GM19238 (cell line): ENCODE measurements around the gene NOP14.
"Not testable (repeated sequence)": the region's sequence is repeated elsewhere in the genome, so short reads cannot be mapped to it uniquely, and the experiment has no call there.

ENCODE experiments used
- DNase-seq: peaks from one replicate; pipeline ENCODE4 v3.0.0; 2011; ENCODE audit warnings: low spot score; ENCODE audit not compliant: insufficient read length

The NOP14 gene

GRCh38 chr4:2961811-2962441 lies 1.3 kb downstream of the NOP14 start:
- no peak for DNase-seq

GRCh38 chr4:2961421-2961810 lies 1.8 kb downstream of the NOP14 start:
- no peak for DNase-seq

- not testable (repeated sequence) for DNase-seq
Observed at GRCh38 chr4:2960450-2960849, 2.8 kb downstream of the NOP14 start.

GRCh38 chr4:2958446-2958845 lies 4.8 kb downstream of the NOP14 start:
- DNase-seq = no peak

- not testable (repeated sequence) for DNase-seq
Observed at GRCh38 chr4:2955186-2956044, 7.8 kb downstream of the NOP14 start.

GRCh38 chr4:2954358-2955185 lies 8.6 kb downstream of the NOP14 start:
- no peak for DNase-seq

- no peak for DNase-seq
Observed at GRCh38 chr4:2953496-2953895, 9.7 kb downstream of the NOP14 start.

- no peak for DNase-seq
Observed at GRCh38 chr4:2950221-2950989, 12.8 kb downstream of the NOP14 start.

- DNase-seq = no peak
Observed at GRCh38 chr4:2949782-2950125, 13.5 kb downstream of the NOP14 start.

- DNase-seq = no peak
Observed at GRCh38 chr4:2948895-2949781, 14.1 kb downstream of the NOP14 start.

GRCh38 chr4:2947926-2948325 lies 15.3 kb downstream of the NOP14 start:
- DNase-seq = no peak

GRCh38 chr4:2946812-2947600 lies 16.2 kb downstream of the NOP14 start:
- DNase-seq = no peak

GRCh38 chr4:2945619-2946604 lies 17.3 kb downstream of the NOP14 start:
- DNase-seq = not testable (repeated sequence)

- DNase-seq = no peak
Observed at GRCh38 chr4:2944586-2945526, 18.4 kb downstream of the NOP14 start.

- no peak for DNase-seq
Observed at GRCh38 chr4:2944091-2944482, 19.1 kb downstream of the NOP14 start.

- no peak for DNase-seq
Observed at GRCh38 chr4:2943364-2944090, 19.7 kb downstream of the NOP14 start.
